Endothelial cell of umbilical vein (primary cell): Measurements from ENCODE around the gene DOC2B. TPM values are rescaled to one million over a fixed set of nuclear protein-coding genes. Genes with fewer than 3 reads are reported as not detected.

Experiments used
- BruUV-seq: library from RNA; stranded (reverse); fragments of 400-500 nt; replicated peaks from 2 replicates; lab custom pipeline; 2021; lab: Mats Ljungman, UMichigan
- CTCF ChIA-PET: fragments of 300-600, 350-600 bp; sonication (Branson Sonifier 250); formaldehyde crosslinking; loops from one replicate; lab custom pipeline; 2021; ENCODE audit warnings: antibody characterized with exemption, inconsistent platforms; lab: Charles Lee
- POLR2A ChIA-PET: fragments of 300-600, 350-600 bp; sonication (Branson Sonifier 250); formaldehyde crosslinking; loops from one replicate; lab custom pipeline; 2021; ENCODE audit warnings: antibody characterized with exemption, inconsistent platforms; lab: Charles Lee
- DNase-seq: peaks from one replicate; pipeline ENCODE4 v3.0.0-alpha.2; 2011; ENCODE audit warnings: low read depth, low spot score
- FAIRE-seq: peaks from 2 replicates; lab custom pipeline; 2011; peaks lifted over from hg19 to GRCh38; lab: Jason Lieb, UNC
- H2AFZ ChIP-seq: 2 replicates; pipeline ENCODE4 v1.6.0; 2012; ENCODE audit warnings: low read depth, low read length, control low read depth, inconsistent platforms
- H3K27ac ChIP-seq: 2 replicates; pipeline ENCODE4 v1.5.1; 2011; ENCODE audit warnings: low read depth, mild to moderate bottlenecking, control low read depth, low read length, moderate library complexity; ENCODE audit not compliant: insufficient read depth
- H3K27me3 ChIP-seq, 2 experiments: 2 replicates each; pipeline versions ENCODE4 v1.6.0 to v1.6.1; 2011; ENCODE audit warnings: low read length in 2 of 2, mixed read lengths in 1 of 2; ENCODE audit not compliant: control insufficient read depth in 2 of 2, insufficient read depth in 2 of 2
- H3K36me3 ChIP-seq, 2 experiments: 2 replicates in 1 of 2; 3 replicates in 1 of 2; pipeline ENCODE4 v1.5.1; 2011; ENCODE audit warnings: low read length in 2 of 2, mild to moderate bottlenecking in 1 of 2, moderate library complexity in 1 of 2; ENCODE audit not compliant: control insufficient read depth in 2 of 2, insufficient read depth in 2 of 2; ENCODE audit errors: extremely low read depth in 1 of 2
- H3K4me1 ChIP-seq: 3 replicates; pipeline ENCODE4 v1.5.1; 2011; ENCODE audit warnings: mild to moderate bottlenecking, low read length; ENCODE audit not compliant: control insufficient read depth, insufficient read depth; ENCODE audit errors: extremely low read depth
- H3K4me2 ChIP-seq: 2 replicates; pipeline ENCODE4 v1.6.1; 2011; ENCODE audit warnings: low read length, control low read depth, mixed read lengths; ENCODE audit not compliant: insufficient read depth
- H3K4me3 ChIP-seq, 3 experiments: fragments of 200-600 bp in 1 of 3; sonication (generic), shearing (Covaris generic) in 1 of 3; replicated peaks in 1 of 3; 2 replicates each; pipeline ENCODE4 v1.5.1; 2011 to 2016; ENCODE audit warnings: control low read depth in 3 of 3, low read length in 3 of 3, mild to moderate bottlenecking in 2 of 3, inconsistent platforms in 1 of 3, low read depth in 1 of 3, moderate library complexity in 1 of 3; ENCODE audit not compliant: insufficient read depth in 1 of 3
- H3K79me2 ChIP-seq: 2 replicates; pipeline ENCODE4 v1.6.0; 2012; ENCODE audit warnings: low read length, inconsistent platforms; ENCODE audit not compliant: control insufficient read depth, insufficient read depth
- H3K9ac ChIP-seq: replicated peaks from 2 replicates; pipeline ENCODE3; 2011; ENCODE audit warnings: low read length, control low read depth; ENCODE audit not compliant: insufficient read depth; ENCODE audit errors: extremely low read depth
- H3K9me1 ChIP-seq: replicated peaks from 3 replicates; pipeline ENCODE4 v1.6.0; 2011; ENCODE audit warnings: mild to moderate bottlenecking, low read length; ENCODE audit not compliant: control insufficient read depth, insufficient read depth; ENCODE audit errors: extremely low read depth
- H3K9me3 ChIP-seq: replicated peaks from 2 replicates; pipeline ENCODE4 v1.5.1; 2012; ENCODE audit warnings: low read length, inconsistent platforms; ENCODE audit not compliant: control insufficient read depth, insufficient read depth
- H4K20me1 ChIP-seq: replicated peaks from 2 replicates; pipeline ENCODE3; 2011; ENCODE audit warnings: mild to moderate bottlenecking, low read length; ENCODE audit not compliant: control insufficient read depth, insufficient read depth; ENCODE audit errors: extremely low read depth
- EZH2 ChIP-seq: IDR thresholded peaks from 2 replicates; pipeline ENCODE4 v1.6.1; 2012; ENCODE audit warnings: borderline replicate concordance, low read depth, mild to moderate bottlenecking, moderate library complexity, low read length, inconsistent platforms; ENCODE audit not compliant: severe bottlenecking
- FOS ChIP-seq: IDR thresholded peaks from 2 replicates; pipeline ENCODE4 v1.6.1; 2011; ENCODE audit warnings: mild to moderate bottlenecking, low read length, moderate library complexity, borderline replicate concordance; ENCODE audit not compliant: insufficient read depth
- GATA2 ChIP-seq: IDR thresholded peaks from 2 replicates; pipeline ENCODE4 v1.7.0; 2011; ENCODE audit warnings: low read depth, mild to moderate bottlenecking, moderate library complexity, mixed read lengths, low read length; ENCODE audit not compliant: insufficient read length, insufficient read depth
- JUN ChIP-seq: IDR thresholded peaks from 2 replicates; pipeline ENCODE4 v1.6.1; 2011; ENCODE audit warnings: borderline replicate concordance, low read depth; ENCODE audit not compliant: insufficient read length, insufficient read depth
- MYC ChIP-seq: IDR thresholded peaks from one replicate; pipeline ENCODE4 v1.6.1; 2011; ENCODE audit warnings: mild to moderate bottlenecking, low read depth, low read length
- POLR2A ChIP-seq: IDR thresholded peaks from 2 replicates; pipeline ENCODE4 v1.6.1; 2012; ENCODE audit warnings: low read depth, mild to moderate bottlenecking, control low read depth, low read length
- POLR2AphosphoS5 ChIP-seq: IDR thresholded peaks from 2 replicates; pipeline ENCODE4 v1.6.1; 2012; ENCODE audit warnings: low read depth, mild to moderate bottlenecking, control low read depth, low read length, moderate library complexity; ENCODE audit not compliant: insufficient read depth
- dilution Hi-C: fragments of 300-500 bp; cut with MboI; formaldehyde crosslinking; loops from one replicate; pipeline ENCODE4 v1.15.0; 2019; ENCODE audit warnings: low sequenced_read_pairs; ENCODE audit not compliant: extremely low pct_ligation_motif_present
- intact Hi-C: fragments of 100-400 bp; cut with micrococcal nuclease; formaldehyde crosslinking; loops from one replicate; pipeline ENCODE4 v1.10.0; 2022
- polyA plus RNA-seq, 4 experiments: library from polyadenylated mRNA; depleted of rRNA in 3 of 4; stranded (reverse) in 3 of 4; unstranded in 1 of 4; fragments of >200 nt; gene quantifications; 2 replicates each; pipeline versions ENCODE4 v1.2.1 to v1.2.3, GENCODE V29; 2011 to 2012; ENCODE audit warnings: missing spikeins in 1 of 4
- total RNA-seq: library from RNA; stranded (reverse); gene quantifications from 2 replicates; pipeline ENCODE4 v1.2.3, GENCODE V29; 2021
- TF ChIP-seq, protein P1 (sequence below): IDR thresholded peaks from 2 replicates; pipeline ENCODE4 v1.6.1; 2011; ENCODE audit not compliant: insufficient read depth, insufficient read length
- TF ChIP-seq, protein P2 (sequence below), 2 donors: IDR thresholded peaks; 1 replicate in 1 of 2; 2 replicates in 1 of 2; pipeline ENCODE4 v1.5.1; 2011; ENCODE audit warnings: low read length in 2 of 2, mild to moderate bottlenecking in 2 of 2, moderate library complexity in 2 of 2, control low read depth in 1 of 2, inconsistent platforms in 1 of 2, low read depth in 1 of 2; ENCODE audit not compliant: insufficient read depth in 1 of 2; ENCODE audit errors: extremely low read depth in 1 of 2

The DOC2B gene
- total and polyA plus RNA-seq, 2 donors (not counting 3 experiments of a cell fraction or from before 2014, with no cell fraction given) = 0.10 to 0.22 TPM

DNA sequence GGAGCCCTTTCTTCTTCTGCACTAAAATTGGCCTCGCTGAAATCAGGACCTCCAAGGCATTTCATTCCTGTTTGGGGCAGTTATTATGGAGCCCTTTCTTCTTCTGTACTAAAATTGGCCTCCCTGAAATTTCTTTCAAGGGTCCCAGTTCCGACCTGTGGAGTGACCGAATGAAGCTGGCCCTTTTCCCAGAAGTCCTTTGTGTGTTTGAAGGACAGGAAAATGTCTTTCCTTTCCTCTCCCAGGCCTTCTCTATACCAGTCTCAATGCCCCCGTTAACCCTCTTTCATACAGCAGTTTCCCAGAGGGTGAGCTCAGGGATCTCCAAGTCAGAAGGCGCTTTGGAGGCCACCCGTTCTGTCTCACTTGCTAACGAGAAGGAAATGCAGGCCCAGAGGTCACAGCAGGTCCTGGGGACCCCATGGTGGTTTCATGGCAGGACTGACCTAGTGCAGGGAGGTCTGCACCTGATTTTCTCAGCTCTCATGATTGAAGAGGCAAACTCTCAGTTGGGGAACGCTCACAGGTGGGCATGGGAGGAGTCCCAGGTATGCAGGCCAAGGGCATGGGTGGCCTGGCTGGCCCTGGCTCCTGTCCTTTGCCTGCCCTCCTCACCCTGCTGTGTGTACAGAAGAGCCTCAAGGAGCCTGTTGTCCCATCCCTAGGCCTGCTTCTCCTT is 37.1 kb upstream of the DOC2B start:
- DNase-seq (peak; percentile 26), FAIRE-seq (no peak)
- Histone ChIP-seq H3K4me2 (no peak overlapping the region), H2AFZ (no peak overlapping the region), H4K20me1 (no peaks in the 10 kb centered on the region), H3K79me2 (no peaks in the 10 kb centered on the region), H3K9me1 (no peaks in the 10 kb centered on the region), H3K27me3 (no peaks in the 10 kb centered on the region), H3K4me3 (no peak overlapping the region), H3K9me3 (no peaks in the 10 kb centered on the region), H3K36me3 (no peaks in the 10 kb centered on the region), H3K9ac (no peak overlapping the region), H3K27ac (no peak overlapping the region), H3K4me1 (peaks cover 3% of the 10 kb centered on the region)
- BruUV-seq = no TSS peak
- POLR2A ChIA-PET = no interaction called here
- CTCF ChIA-PET = interaction anchor here (0.7 kb wide), 1 partner anchor 14 kb away, joined by 3 read pairs; no protein-coding TSS in a partner anchor
- intact Hi-C loops (no loop called here), dilution Hi-C loops (no loop called here)
- TF ChIP-seq, protein P1, sequence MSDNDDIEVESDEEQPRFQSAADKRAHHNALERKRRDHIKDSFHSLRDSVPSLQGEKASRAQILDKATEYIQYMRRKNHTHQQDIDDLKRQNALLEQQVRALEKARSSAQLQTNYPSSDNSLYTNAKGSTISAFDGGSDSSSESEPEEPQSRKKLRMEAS = no peak
- TF ChIP-seq JUN = no peak
- TF ChIP-seq EZH2 = no peak
- TF ChIP-seq POLR2A = no peak
- no peak for TF ChIP-seq POLR2AphosphoS5
- no peak for TF ChIP-seq FOS
- no peak for TF ChIP-seq MYC
- TF ChIP-seq GATA2 = no peak
- TF ChIP-seq, protein P2, sequence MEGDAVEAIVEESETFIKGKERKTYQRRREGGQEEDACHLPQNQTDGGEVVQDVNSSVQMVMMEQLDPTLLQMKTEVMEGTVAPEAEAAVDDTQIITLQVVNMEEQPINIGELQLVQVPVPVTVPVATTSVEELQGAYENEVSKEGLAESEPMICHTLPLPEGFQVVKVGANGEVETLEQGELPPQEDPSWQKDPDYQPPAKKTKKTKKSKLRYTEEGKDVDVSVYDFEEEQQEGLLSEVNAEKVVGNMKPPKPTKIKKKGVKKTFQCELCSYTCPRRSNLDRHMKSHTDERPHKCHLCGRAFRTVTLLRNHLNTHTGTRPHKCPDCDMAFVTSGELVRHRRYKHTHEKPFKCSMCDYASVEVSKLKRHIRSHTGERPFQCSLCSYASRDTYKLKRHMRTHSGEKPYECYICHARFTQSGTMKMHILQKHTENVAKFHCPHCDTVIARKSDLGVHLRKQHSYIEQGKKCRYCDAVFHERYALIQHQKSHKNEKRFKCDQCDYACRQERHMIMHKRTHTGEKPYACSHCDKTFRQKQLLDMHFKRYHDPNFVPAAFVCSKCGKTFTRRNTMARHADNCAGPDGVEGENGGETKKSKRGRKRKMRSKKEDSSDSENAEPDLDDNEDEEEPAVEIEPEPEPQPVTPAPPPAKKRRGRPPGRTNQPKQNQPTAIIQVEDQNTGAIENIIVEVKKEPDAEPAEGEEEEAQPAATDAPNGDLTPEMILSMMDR (IDR thresholded peaks at IDR 0.05; ENCODE audit: extremely low read depth in 1 of 2, insufficient read depth in 1 of 2, low read depth in 1 of 2, low read length in 2 of 2) = no peak
